K562 (cell line): Measurements from ENCODE around the gene ZNF428. TPM values are rescaled to one million over a fixed set of nuclear protein-coding genes. Genes with fewer than 3 reads are reported as not detected.

Source experiments
- ATF7 ChIP-seq: fragments of 450-650 bp; IDR thresholded peaks from 2 replicates; pipeline ENCODE4 v1.7.1; 2014; ENCODE audit warnings: mild to moderate bottlenecking, moderate library complexity
- BMI1 ChIP-seq: fragments of 150-350 bp; IDR thresholded peaks from 2 replicates; pipeline ENCODE4 v1.6.1; 2014; ENCODE audit warnings: low read length
- CLOCK ChIP-seq: fragments of 250-450 bp; sonication (Bioruptor Pico); IDR thresholded peaks from 2 replicates; pipeline ENCODE4 v1.4.0; 2020; ENCODE audit warnings: mild to moderate bottlenecking, moderate library complexity, borderline replicate concordance
- GABPB1 ChIP-seq: sonication (generic); formaldehyde crosslinking; IDR thresholded peaks from 2 replicates; pipeline ENCODE4 v1.8.0; 2022; ENCODE audit warnings: mild to moderate bottlenecking, missing genetic modification reagents
- HDAC6 ChIP-seq: IDR thresholded peaks from 2 replicates; pipeline ENCODE4 v1.6.1; 2012; ENCODE audit warnings: low read depth, mild to moderate bottlenecking, control low read depth, inconsistent platforms, low read length, moderate library complexity
- KAT8 ChIP-seq: fragments of 450-650 bp; IDR thresholded peaks from 2 replicates; pipeline ENCODE4 v1.6.1; 2016; ENCODE audit warnings: low read depth, mild to moderate bottlenecking
- MITF ChIP-seq: IDR thresholded peaks from 2 replicates; pipeline ENCODE4 v1.6.1; 2014; ENCODE audit warnings: antibody characterized with exemption
- MYNN ChIP-seq, 2 experiments: sonication (generic); formaldehyde crosslinking in 1 of 2; IDR thresholded peaks; 2 replicates each; pipeline versions ENCODE4 v1.5.0 to v1.6.1; 2016 to 2020; ENCODE audit warnings: antibody characterized with exemption in 1 of 2, missing genetic modification reagents in 1 of 2
- NCOA6 ChIP-seq: fragments of 450-650 bp; IDR thresholded peaks from 2 replicates; pipeline ENCODE4 v1.6.1; 2017; ENCODE audit warnings: mild to moderate bottlenecking
- NFIC ChIP-seq: fragments of 450-650 bp; IDR thresholded peaks from 2 replicates; pipeline ENCODE4 v1.6.1; 2017; ENCODE audit warnings: mild to moderate bottlenecking, inconsistent platforms
- SMARCC2 ChIP-seq: fragments of 450-650 bp; IDR thresholded peaks from 2 replicates; pipeline ENCODE4 v1.6.1; 2017; ENCODE audit warnings: antibody characterized with exemption, moderate library complexity, mild to moderate bottlenecking, low read depth
- SOX6 ChIP-seq: fragments of 450-650 bp; IDR thresholded peaks from 2 replicates; pipeline ENCODE4 v1.6.1; 2014; ENCODE audit warnings: mild to moderate bottlenecking
- SRSF1 ChIP-seq: fragments of 200-400 bp; formaldehyde crosslinking; IDR thresholded peaks from 2 replicates; pipeline ENCODE4 v1.6.1; 2017; ENCODE audit warnings: mild to moderate bottlenecking, low read depth, low read length, moderate library complexity
- TBL1XR1 ChIP-seq, 2 experiments: IDR thresholded peaks; 2 replicates each; pipeline ENCODE4 v1.6.1; 2012; ENCODE audit warnings: improper control_type of control experiment in 2 of 2, low read length in 2 of 2, mild to moderate bottlenecking in 1 of 2
- THAP7 ChIP-seq: fragments of 250-450 bp; sonication (Bioruptor Pico); IDR thresholded peaks from 2 replicates; pipeline ENCODE4 v1.5.0; 2021
- YBX1 ChIP-seq: fragments of 450-650 bp; IDR thresholded peaks from 2 replicates; pipeline ENCODE4 v1.7.1; 2016; ENCODE audit warnings: mild to moderate bottlenecking
- ZBTB33 ChIP-seq: sonication (generic); formaldehyde crosslinking; IDR thresholded peaks from 2 replicates; pipeline ENCODE4 v1.8.1; 2023; ENCODE audit warnings: mild to moderate bottlenecking, missing genetic modification reagents
- ZC3H11A ChIP-seq: IDR thresholded peaks from 2 replicates; pipeline ENCODE4 v1.6.1; 2012; ENCODE audit warnings: low read depth, low read length, improper control_type of control experiment
- ZNF140 ChIP-seq: fragments of 250-450 bp; sonication (Bioruptor Pico); IDR thresholded peaks from 2 replicates; pipeline ENCODE4 v1.8.0; 2021; ENCODE audit warnings: moderate library complexity, mild to moderate bottlenecking, inconsistent platforms
- ZNF280B ChIP-seq: fragments of 250-450 bp; sonication (Bioruptor Pico); IDR thresholded peaks from 2 replicates; pipeline ENCODE4 v1.5.1; 2021; ENCODE audit warnings: mild to moderate bottlenecking
- ZNF695 ChIP-seq: fragments of 450-650 bp; formaldehyde crosslinking; IDR thresholded peaks from 2 replicates; pipeline ENCODE4 v1.4.0; 2020; ENCODE audit warnings: mild to moderate bottlenecking, moderate library complexity
- polyA plus RNA-seq, 8 experiments: library from polyadenylated mRNA; depleted of rRNA in 4 of 8; stranded (reverse) in 5 of 8; unstranded in 3 of 8; fragments of >200 nt; fragmentation: Nextera tagmentation in 2 of 8; fragmentation: Illumina TruSeq in 1 of 8; extraction: Ambion mirVana in 2 of 8; extraction: Trizol in 1 of 8; gene quantifications; 2 replicates each; pipeline versions ENCODE4 v1.2.1 to v1.2.3, GENCODE V29; 2011 to 2014; ENCODE audit warnings: inconsistent platforms in 1 of 8, missing spikeins in 1 of 8
- total RNA-seq, 7 experiments: library from RNA; depleted of rRNA in 6 of 7; stranded (reverse); fragments of >200 nt in 6 of 7; fragmentation: Illumina TruSeq in 2 of 7; extraction: Trizol in 2 of 7; gene quantifications; 2 replicates each; pipeline versions ENCODE4 v1.2.1 to v1.2.3, GENCODE V29; 2011 to 2021; ENCODE audit warnings: low replicate concordance in 1 of 7

ZNF428 gene
- total and polyA plus RNA-seq, 9 of the 15 experiments (the other 6 are each of a cell fraction or from before 2014, with no cell fraction given): 0.15 to 85.7 (median 15.9) TPM

- TF ChIP-seq ATF7 (peak; percentile 90), ZBTB33 (peak; percentile 44; the same call in 1 of the 2 replicates), TBL1XR1 (IDR thresholded peaks at IDR 0.05; ENCODE audit: low read length in 2 of 2) (peak in 1 of 2 experiments; percentile 16; a peak in 1 of 4 replicates), NFIC (0 out of 2 replicates have a peak, but pooled peaks have one; percentile 9), YBX1 (no peak), ZNF280B (CRISPR knock-in tag) (no peak), KAT8 (no peak), MITF (no peak), SMARCC2 (no peak), CLOCK (no peak), HDAC6 (no peak), NCOA6 (no peak; the same call in 1 of the 2 replicates), BMI1 (no peak), THAP7 (no peak; the same call in none of the 2 replicates), MYNN (IDR thresholded peaks at IDR 0.05) (peak; percentile 81; the same call in 1 of the 2 replicates), MYNN (CRISPR knock-in tag; IDR thresholded peaks at IDR 0.05) (peak; percentile 72; the same call in 1 of the 2 replicates), ZC3H11A (no peak), ZNF140 (no peak), GABPB1 (CRISPR knock-in tag) (no peak), SOX6 (no peak; the same call in 1 of the 2 replicates), ZNF695 (CRISPR knock-in tag) (no peak), SRSF1 (no peak)
These were observed at the start of gene ZNF428 (continued) for GRCh38 chr19:43619262-43620060.
